ENCODE data around the gene MCTP1. TPM values are rescaled to one million over a fixed set of nuclear protein-coding genes. Genes with fewer than 3 reads are reported as not detected.

Gene MCTP1
- total RNA-seq, 4 donors from 2014 or later = 5.7 to 33.5 (median 17.4) TPM

- intact Hi-C loops (cut with DNase I) = no loop called here
Observed at GRCh38 chr5:94694671-94695070, 590.2 kb downstream of the MCTP1 start.

GRCh38 chr5:94693845-94694370 is 591.0 kb downstream of the MCTP1 start:
- no peak overlapping the region for H3K4me3 ChIP-seq (replicated peaks in 1 of 3)
- no peak overlapping the region for H3K27ac ChIP-seq
- H3K9me3 ChIP-seq = no peaks in the 10 kb centered on the region
- no peaks in the 10 kb centered on the region for H3K36me3 ChIP-seq
- no peak for TF ChIP-seq POLR2A (IDR thresholded peaks at IDR 0.05)
- TF ChIP-seq CTCF (IDR thresholded peaks at IDR 0.05) = no peak
- no peaks in the 10 kb centered on the region for H3K27me3 ChIP-seq
- DNase-seq = no peak
- 70 to 87% methylated on average over 1 of the region's 1 CpG for WGBS, 2 donors
- peaks cover 0 to 4% of the 10 kb centered on the region in 2 donors for H3K4me1 ChIP-seq
- intact Hi-C loops (cut with DNase I) = no loop called here

More at GRCh38 chr5:94694671-94695070, 590.2 kb downstream of the MCTP1 start:
- 94 to 99% methylated on average over 2 of the region's 2 CpGs for WGBS, 2 donors
- Histone ChIP-seq H3K4me1 (peaks cover 0 to 4% of the 10 kb centered on the region in 2 donors), H3K9me3 (no peaks in the 10 kb centered on the region), H3K4me3 (replicated peaks in 1 of 3) (no peak overlapping the region), H3K27ac (no peak overlapping the region), H3K36me3 (no peaks in the 10 kb centered on the region), H3K27me3 (no peaks in the 10 kb centered on the region)
- TF ChIP-seq POLR2A (IDR thresholded peaks at IDR 0.05) = no peak
- no peak for TF ChIP-seq CTCF (IDR thresholded peaks at IDR 0.05)
- no peak for DNase-seq

- Histone ChIP-seq H3K27ac (no peak overlapping the region), H3K9me3 (no peaks in the 10 kb centered on the region), H3K27me3 (no peaks in the 10 kb centered on the region), H3K36me3 (no peaks in the 10 kb centered on the region), H3K4me3 (replicated peaks in 1 of 3) (no peak overlapping the region), H3K4me1 (peaks cover 0 to 4% of the 10 kb centered on the region in 2 donors)
- intact Hi-C loops (cut with DNase I) = no loop called here
- WGBS, 2 donors = 50 to 62% methylated on average over 5 of the region's 5 CpGs
- DNase-seq = no peak
- peak in 2 of 6 experiments; percentile 6 to 34 for TF ChIP-seq CTCF (IDR thresholded peaks at IDR 0.05)
- TF ChIP-seq POLR2A (IDR thresholded peaks at IDR 0.05) = no peak
Observed at GRCh38 chr5:94693043-94693822, 591.7 kb downstream of the MCTP1 start.

DNA sequence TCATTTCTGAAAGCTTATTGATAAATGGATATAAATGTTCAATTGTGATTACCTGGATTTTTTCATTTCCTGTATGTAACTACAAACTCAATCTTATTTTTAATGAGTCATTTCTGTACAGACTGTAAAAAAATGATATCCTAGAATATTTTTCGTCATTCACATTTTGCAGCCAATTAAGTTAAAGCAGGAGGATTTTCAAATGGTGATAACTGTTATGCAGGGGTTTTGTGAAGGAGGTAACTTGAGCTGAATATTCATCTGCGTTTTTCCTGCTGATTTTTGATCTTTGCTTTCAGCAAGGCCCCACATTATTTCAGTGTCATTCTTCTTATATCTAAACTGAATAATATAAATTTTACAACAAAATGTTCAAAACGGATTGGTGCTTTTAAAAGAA is 592.3 kb downstream of the MCTP1 start:
- Histone ChIP-seq H3K9me3 (no peaks in the 10 kb centered on the region), H3K27me3 (no peaks in the 10 kb centered on the region), H3K27ac (no peak overlapping the region), H3K4me1 (peaks cover 0 to 4% of the 10 kb centered on the region in 2 donors), H3K36me3 (no peaks in the 10 kb centered on the region), H3K4me3 (replicated peaks in 1 of 3) (no peak overlapping the region)
- TF ChIP-seq POLR2A (IDR thresholded peaks at IDR 0.05) (no peak), CTCF (IDR thresholded peaks at IDR 0.05) (no peak)
- no peak for DNase-seq
- 89 to 93% methylated on average over 3 of the region's 3 CpGs for WGBS, 2 donors
- intact Hi-C loops (cut with DNase I) = no loop called here

DNA sequence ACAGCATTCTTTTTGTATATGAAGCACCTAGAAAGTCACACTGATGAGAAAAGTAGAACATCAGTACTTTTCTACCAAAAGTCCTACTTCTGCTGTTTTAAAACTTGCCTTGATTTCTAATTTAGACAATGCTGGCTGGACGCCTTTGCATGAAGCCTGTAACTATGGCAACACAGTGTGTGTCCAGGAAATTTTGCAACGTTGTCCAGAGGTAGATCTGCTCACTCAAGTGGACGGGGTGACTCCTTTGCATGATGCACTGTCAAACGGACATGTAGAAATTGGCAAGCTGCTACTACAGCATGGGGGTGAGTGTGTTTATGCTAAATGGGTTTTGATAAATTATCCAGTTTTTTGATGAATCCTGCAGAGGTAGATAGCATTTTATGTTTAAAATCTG is 592.9 kb downstream of the MCTP1 start:
- Histone ChIP-seq H3K4me1 (peaks cover 0 to 4% of the 10 kb centered on the region in 2 donors), H3K36me3 (no peaks in the 10 kb centered on the region), H3K9me3 (no peaks in the 10 kb centered on the region), H3K27ac (no peak overlapping the region), H3K27me3 (no peaks in the 10 kb centered on the region), H3K4me3 (replicated peaks in 1 of 3) (no peak overlapping the region)
- TF ChIP-seq CTCF (IDR thresholded peaks at IDR 0.05) (no peak), POLR2A (IDR thresholded peaks at IDR 0.05) (no peak)
- intact Hi-C loops (cut with DNase I) = no loop called here
- DNase-seq = peak; percentile 17 to 26
- 12 to 18% methylated on average over 4 of the region's 4 CpGs for WGBS, 2 donors
